HG03175 (cell line): ENCODE results near the gene HEATR3.
A peak's percentile ranks its signal among the peaks of the same experiment; 100 is the strongest.

Source experiments
- ATAC-seq: cut with Tn5 transposase; IDR thresholded peaks from one replicate; pipeline ENCODE4 v1.9.1; 2021; ENCODE audit warnings: mild to moderate bottlenecking, moderate library complexity; ENCODE audit not compliant: unreplicated experiment

The HEATR3 gene

GRCh38 chr16:50152351-50152806 is 86.6 kb downstream of the HEATR3 start:
- peak; percentile 42 for ATAC-seq

GRCh38 chr16:50152807-50153595 is 87.2 kb downstream of the HEATR3 start, which contains the start of gene TENT4B:
Gene TENT4B, plus strand, starts transcription at chr16:50153306. Its CDS starts 316 bp downstream, at chr16:50153622.
- peak; percentile 82 for ATAC-seq

GRCh38 chr16:50153596-50154419 is 88.0 kb downstream of the HEATR3 start:
- ATAC-seq, result peak; percentile 23

GRCh38 chr16:50154420-50154950 is 88.7 kb downstream of the HEATR3 start:
- ATAC-seq, result no peak

GRCh38 chr16:50155925-50156324 is 90.2 kb downstream of the HEATR3 start:
- ATAC-seq, result no peak
